ENCODE measurements around the gene FANCG.
A peak's percentile ranks its signal among the peaks of the same experiment; 100 is the strongest.

FANCG gene

GRCh38 chr9:35096035-35096849, 16.5 kb upstream of the FANCG start, which contains the start of gene PIGO:
PIGO (minus strand) TSS chr9:35096591; CDS start chr9:35095565, 1,026 bp downstream.
- Histone ChIP-seq H3K27me3 (ENCODE audit: insufficient read depth, low read depth, severe bottlenecking) (no peaks in the 10 kb centered on the region), H3K36me3 (peaks cover 30% of the 10 kb centered on the region), H3K9me3 (ENCODE audit: severe bottlenecking) (no peaks in the 10 kb centered on the region), H3K27ac (peak within 1 kb of the TSS; percentile 97), H3K4me3 (ENCODE audit: low read depth, low read length) (peak within 1 kb of the TSS; percentile 67)
- TF ChIP-seq CTCF (IDR thresholded peaks at IDR 0.05; ENCODE audit: low read depth, low read length), result peak; percentile 94
- peak; percentile 92 for DNase-seq

GRCh38 chr9:35091536-35091935, 11.8 kb upstream of the FANCG start:
- no peak for TF ChIP-seq CTCF (IDR thresholded peaks at IDR 0.05; ENCODE audit: low read depth, low read length)
- Histone ChIP-seq H3K4me3 (ENCODE audit: low read depth, low read length) (no peak overlapping the region), H3K9me3 (ENCODE audit: severe bottlenecking) (no peaks in the 10 kb centered on the region), H3K27me3 (ENCODE audit: insufficient read depth, low read depth, severe bottlenecking) (no peaks in the 10 kb centered on the region), H3K27ac (no peak overlapping the region), H3K36me3 (peaks cover 39% of the 10 kb centered on the region)
- no peak for DNase-seq

- Histone ChIP-seq H3K4me3 (ENCODE audit: low read depth, low read length) (no peak overlapping the region), H3K27ac (no peak overlapping the region), H3K9me3 (ENCODE audit: severe bottlenecking) (no peaks in the 10 kb centered on the region), H3K27me3 (ENCODE audit: insufficient read depth, low read depth, severe bottlenecking) (no peaks in the 10 kb centered on the region), H3K36me3 (peaks cover 35% of the 10 kb centered on the region)
- no peak for TF ChIP-seq CTCF (IDR thresholded peaks at IDR 0.05; ENCODE audit: low read depth, low read length)
- no peak for DNase-seq
Measured at GRCh38 chr9:35089434-35089833, 9.7 kb upstream of the FANCG start.

- no peak overlapping the region for H3K27ac ChIP-seq
- H3K27me3 ChIP-seq (ENCODE audit: insufficient read depth, low read depth, severe bottlenecking), result no peaks in the 10 kb centered on the region
- no peaks in the 10 kb centered on the region for H3K9me3 ChIP-seq (ENCODE audit: severe bottlenecking)
- TF ChIP-seq CTCF (IDR thresholded peaks at IDR 0.05; ENCODE audit: low read depth, low read length), result no peak
- no peak for DNase-seq
- H3K4me3 ChIP-seq (ENCODE audit: low read depth, low read length), result no peak overlapping the region
- peaks cover 22% of the 10 kb centered on the region for H3K36me3 ChIP-seq
Measured at GRCh38 chr9:35085078-35085477, 5.3 kb upstream of the FANCG start.

- no peaks in the 10 kb centered on the region for H3K9me3 ChIP-seq (ENCODE audit: severe bottlenecking)
- DNase-seq, result peak; percentile 69
- no peak for TF ChIP-seq CTCF (IDR thresholded peaks at IDR 0.05; ENCODE audit: low read depth, low read length)
Measured at GRCh38 chr9:35079041-35079425, 709 bp downstream of the FANCG start.

More at GRCh38 chr9:35079041-35079425, 709 bp downstream of the FANCG start:
- peak overlapping the region; percentile 79 for H3K4me3 ChIP-seq (ENCODE audit: low read depth, low read length)
- H3K36me3 ChIP-seq, result peaks cover 42% of the 10 kb centered on the region
- no peaks in the 10 kb centered on the region for H3K27me3 ChIP-seq (ENCODE audit: insufficient read depth, low read depth, severe bottlenecking)
- peak overlapping the region; percentile 98 for H3K27ac ChIP-seq
